ENCODE results near the gene APOL4.
"Not testable (repeated sequence)": the region's sequence is repeated elsewhere in the genome, so short reads cannot be mapped to it uniquely, and the experiment has no call there.

APOL4 gene

DNA sequence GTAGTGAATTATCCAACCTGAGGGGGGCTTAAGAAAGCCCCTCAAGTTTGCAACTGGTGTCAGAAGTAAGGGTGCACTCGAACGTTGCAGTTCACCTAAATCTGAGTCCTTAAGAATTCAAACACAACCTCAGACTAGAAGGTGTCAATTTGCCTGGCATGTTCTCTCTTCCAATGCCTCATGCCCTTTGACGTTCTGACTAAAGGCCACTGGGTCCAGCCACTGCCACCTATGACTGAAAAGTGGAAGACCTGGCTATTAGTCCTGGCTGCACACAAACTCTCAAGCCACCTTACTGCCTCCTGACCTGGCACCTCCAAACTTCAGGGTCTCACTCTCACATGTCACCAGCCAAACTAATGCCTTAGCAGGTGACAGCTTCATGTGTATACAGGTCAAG lies 8.0 kb downstream of the APOL4 start:
- no peak overlapping the region for H3K27ac ChIP-seq
- TF ChIP-seq ZFX (IDR thresholded peaks at IDR 0.05) (no peak), CTCF (conservative IDR thresholded peaks at IDR 0.05) (no peak)

- H3K27ac ChIP-seq: no peak overlapping the region
Measured at GRCh38 chr22:36193171-36193570, 8.4 kb downstream of the APOL4 start.

DNA sequence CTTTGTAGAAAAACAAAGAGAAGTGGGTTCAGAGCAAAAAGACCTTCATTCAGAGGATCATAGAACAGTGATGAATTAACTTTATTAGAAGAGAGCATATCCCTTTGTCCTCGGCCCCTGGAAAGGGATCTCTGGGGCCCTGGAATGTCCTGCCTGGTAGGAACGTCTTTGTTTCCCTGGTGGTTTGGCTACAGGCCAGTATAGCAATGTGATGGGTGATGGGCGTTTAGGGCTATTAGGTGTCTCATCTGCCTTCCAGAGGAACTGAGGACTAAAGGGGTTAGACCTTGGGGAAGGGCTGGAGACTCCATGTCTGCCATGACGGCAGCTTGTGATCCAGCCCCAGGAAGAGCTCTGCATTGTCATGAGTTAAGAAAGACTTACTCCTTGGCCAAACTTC lies 9.1 kb downstream of the APOL4 start:
- H3K27ac ChIP-seq: no peak overlapping the region
- TF ChIP-seq ZFX (IDR thresholded peaks at IDR 0.05) (no peak), CTCF (conservative IDR thresholded peaks at IDR 0.05) (no peak)

More at GRCh38 chr22:36193171-36193570, 8.4 kb downstream of the APOL4 start:
- TF ChIP-seq CTCF (conservative IDR thresholded peaks at IDR 0.05): no peak
- TF ChIP-seq ZFX (IDR thresholded peaks at IDR 0.05): no peak

GRCh38 chr22:36191106-36191836 lies 10.3 kb downstream of the APOL4 start:
- TF ChIP-seq CTCF (conservative IDR thresholded peaks at IDR 0.05) (no peak), ZFX (IDR thresholded peaks at IDR 0.05) (no peak)
- no peak overlapping the region for H3K27ac ChIP-seq

GRCh38 chr22:36187862-36188261 lies 13.7 kb downstream of the APOL4 start:
- H3K27ac ChIP-seq: not testable (repeated sequence)

GRCh38 chr22:36185828-36186624 lies 15.6 kb downstream of the APOL4 start:
- H3K27ac ChIP-seq: no peak overlapping the region
- TF ChIP-seq CTCF (conservative IDR thresholded peaks at IDR 0.05) (no peak), ZFX (IDR thresholded peaks at IDR 0.05) (no peak)

GRCh38 chr22:36184433-36185025 lies 17.1 kb downstream of the APOL4 start:
- no peak overlapping the region for H3K27ac ChIP-seq
- TF ChIP-seq ZFX (IDR thresholded peaks at IDR 0.05): no peak
- no peak for TF ChIP-seq CTCF (conservative IDR thresholded peaks at IDR 0.05)

Data from C4-2B (cell line).